ENCODE data around the gene NOTCH1.

- no peak for TF ChIP-seq POLR2AphosphoS5 (IDR thresholded peaks at IDR 0.05; ENCODE audit: low read depth, low read length)
- TF ChIP-seq POLR2A (IDR thresholded peaks at IDR 0.05; ENCODE audit: low read depth, low read length) = no peak
- TF ChIP-seq TAF1 (IDR thresholded peaks at IDR 0.05; ENCODE audit: borderline replicate concordance, low read depth, low read length) = no peak
Observed at GRCh38 chr9:136501686-136502085, 44.2 kb downstream of the NOTCH1 start.

Measured in GM12892 (cell line).